CD4-positive, CD25-positive, alpha-beta regulatory T cell (primary cell): ENCODE measurements around the gene ENTPD2. TPM values are rescaled to one million over a fixed set of nuclear protein-coding genes. Genes with fewer than 3 reads are reported as not detected.

Experiments used
- ATAC-seq, 2 donors: fragments of 150-1000 bp; cut with Tn5 transposase; one replicate each; pipeline ENCODE4 v1.10.0; 2021; ENCODE audit warnings: low read depth in 2 of 2, moderate number of reproducible peaks in 2 of 2, moderate library complexity in 1 of 2
- DNase-seq, 3 donors: peaks; one replicate each; pipeline versions ENCODE4 v3.0.0 to v3.0.0-alpha.2; 2012 to 2022; ENCODE audit warnings: mixed read lengths in 1 of 3
- H3K27ac ChIP-seq: one replicate; pipeline ENCODE4 v1.7.0; 2013; ENCODE audit warnings: mild to moderate bottlenecking, low read length; ENCODE audit not compliant: insufficient read depth, poor library complexity, severe bottlenecking
- H3K27me3 ChIP-seq: one replicate; pipeline ENCODE4 v1.7.0; 2013; ENCODE audit warnings: low read length; ENCODE audit not compliant: control insufficient read depth, insufficient read depth
- H3K36me3 ChIP-seq: one replicate; pipeline ENCODE4 v1.7.0; 2013; ENCODE audit warnings: mild to moderate bottlenecking, low read length, moderate library complexity; ENCODE audit not compliant: control insufficient read depth, insufficient read depth
- H3K4me1 ChIP-seq: 2 replicates; pipeline ENCODE4 v1.7.0; 2013; ENCODE audit warnings: mild to moderate bottlenecking, low read length; ENCODE audit not compliant: insufficient read depth, control insufficient read depth, poor library complexity, severe bottlenecking
- H3K4me3 ChIP-seq: one replicate; pipeline ENCODE4 v1.7.0; 2013; ENCODE audit warnings: low read depth, mild to moderate bottlenecking, low read length, moderate library complexity
- H3K9me3 ChIP-seq, 2 experiments: 1 replicate in 1 of 2; 2 replicates in 1 of 2; pipeline ENCODE4 v1.7.0; 2013; ENCODE audit warnings: low read length in 2 of 2, mild to moderate bottlenecking in 1 of 2, moderate library complexity in 1 of 2; ENCODE audit not compliant: control insufficient read depth in 2 of 2
- H3K27ac Mint-ChIP-seq, 3 donors: one replicate each; pipeline ENCODE4 v1.8.0; 2020 to 2022; ENCODE audit warnings: mild to moderate bottlenecking in 3 of 3, mixed read lengths in 3 of 3, moderate library complexity in 2 of 3
- H3K27me3 Mint-ChIP-seq: one replicate; pipeline ENCODE4 v1.8.0; 2022; ENCODE audit warnings: mild to moderate bottlenecking, mixed read lengths
- H3K36me3 Mint-ChIP-seq: one replicate; pipeline ENCODE4 v1.8.0; 2020; ENCODE audit warnings: mixed read lengths
- H3K4me1 Mint-ChIP-seq, 4 donors: one replicate each; pipeline ENCODE4 v1.8.0; 2020 to 2022; ENCODE audit warnings: mixed read lengths in 4 of 4, mild to moderate bottlenecking in 1 of 4
- H3K4me3 Mint-ChIP-seq, 4 donors: one replicate each; pipeline ENCODE4 v1.8.0; 2020 to 2022; ENCODE audit warnings: mild to moderate bottlenecking in 4 of 4, mixed read lengths in 4 of 4, moderate library complexity in 3 of 4
- H3K9me3 Mint-ChIP-seq, 7 donors: one replicate each; pipeline ENCODE4 v1.8.0; 2020 to 2022; ENCODE audit warnings: mixed read lengths in 7 of 7, mild to moderate bottlenecking in 3 of 7, moderate library complexity in 2 of 7
- polyA plus RNA-seq, 4 donors: library from polyadenylated mRNA; unstranded; fragments of 300-500 nt; fragmentation: Illumina TruSeq; gene quantifications; one replicate each; pipeline ENCODE4 v1.2.3, GENCODE V29; 2021
- total RNA-seq: library from RNA; stranded (reverse); gene quantifications from one replicate; pipeline ENCODE4 v1.2.3, GENCODE V29; 2022

Gene ENTPD2
- total and polyA plus RNA-seq, 5 donors from 2014 or later = not detected

DNA sequence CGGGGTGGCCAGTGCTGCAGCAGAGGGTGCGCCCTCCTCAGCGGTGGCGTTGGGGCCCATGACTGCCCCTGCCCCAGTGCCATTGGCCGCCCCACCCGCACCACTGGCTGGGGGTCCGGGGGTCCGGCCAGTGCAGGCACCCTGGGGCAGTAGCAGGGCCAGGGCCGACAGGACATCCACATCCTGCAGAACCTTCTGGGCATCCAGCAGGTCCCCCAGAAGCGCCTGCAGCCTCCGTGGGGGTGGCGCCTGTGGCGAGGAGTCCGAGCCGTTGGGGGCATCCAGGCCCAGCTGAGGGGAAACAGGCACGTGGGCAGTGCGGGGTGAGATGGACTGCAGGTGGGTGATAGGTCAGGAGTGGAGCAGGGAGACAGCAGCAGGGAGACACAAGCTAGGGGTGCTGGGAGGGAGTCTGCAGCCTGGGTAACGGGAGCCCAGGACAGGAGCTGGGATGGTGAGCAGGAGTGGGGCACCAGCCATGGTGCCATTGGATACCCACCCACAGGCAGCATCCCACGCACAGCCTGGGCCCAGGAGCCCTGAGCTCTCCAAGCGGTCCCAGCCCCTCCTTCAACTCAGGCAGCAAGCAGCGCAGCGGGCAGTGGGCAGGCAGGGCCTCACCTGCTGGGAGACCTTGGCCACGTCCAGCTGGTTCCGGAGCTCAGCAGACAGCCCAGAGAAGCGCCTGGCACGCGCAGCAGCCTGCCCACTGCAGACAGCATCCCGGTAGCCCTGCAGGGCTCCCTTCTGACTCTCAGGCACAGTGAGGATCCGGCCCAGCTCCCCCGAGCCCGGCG lies 32.9 kb downstream of the ENTPD2 start:
- Histone ChIP-seq H3K9me3 (no peaks in the 10 kb centered on the region), H3K4me1 (peaks cover 3% of the 10 kb centered on the region), H3K36me3 (peaks cover 3% of the 10 kb centered on the region), H3K27me3 (no peaks in the 10 kb centered on the region), H3K27ac (no peak overlapping the region), H3K4me3 (no peak overlapping the region)
- no peak overlapping the region for H3K27ac Mint-ChIP-seq
- peaks cover 0 to 9% (median 0%) of the 10 kb centered on the region in 4 donors for H3K4me1 Mint-ChIP-seq
- DNase-seq (no peak), ATAC-seq (no peak)
- peaks cover 4% of the 10 kb centered on the region for H3K36me3 Mint-ChIP-seq
- peaks cover 0 to 2% (median 0%) of the 10 kb centered on the region in 7 donors for H3K9me3 Mint-ChIP-seq
- H3K27me3 Mint-ChIP-seq = no peaks in the 10 kb centered on the region
- no peak overlapping the region for H3K4me3 Mint-ChIP-seq

DNA sequence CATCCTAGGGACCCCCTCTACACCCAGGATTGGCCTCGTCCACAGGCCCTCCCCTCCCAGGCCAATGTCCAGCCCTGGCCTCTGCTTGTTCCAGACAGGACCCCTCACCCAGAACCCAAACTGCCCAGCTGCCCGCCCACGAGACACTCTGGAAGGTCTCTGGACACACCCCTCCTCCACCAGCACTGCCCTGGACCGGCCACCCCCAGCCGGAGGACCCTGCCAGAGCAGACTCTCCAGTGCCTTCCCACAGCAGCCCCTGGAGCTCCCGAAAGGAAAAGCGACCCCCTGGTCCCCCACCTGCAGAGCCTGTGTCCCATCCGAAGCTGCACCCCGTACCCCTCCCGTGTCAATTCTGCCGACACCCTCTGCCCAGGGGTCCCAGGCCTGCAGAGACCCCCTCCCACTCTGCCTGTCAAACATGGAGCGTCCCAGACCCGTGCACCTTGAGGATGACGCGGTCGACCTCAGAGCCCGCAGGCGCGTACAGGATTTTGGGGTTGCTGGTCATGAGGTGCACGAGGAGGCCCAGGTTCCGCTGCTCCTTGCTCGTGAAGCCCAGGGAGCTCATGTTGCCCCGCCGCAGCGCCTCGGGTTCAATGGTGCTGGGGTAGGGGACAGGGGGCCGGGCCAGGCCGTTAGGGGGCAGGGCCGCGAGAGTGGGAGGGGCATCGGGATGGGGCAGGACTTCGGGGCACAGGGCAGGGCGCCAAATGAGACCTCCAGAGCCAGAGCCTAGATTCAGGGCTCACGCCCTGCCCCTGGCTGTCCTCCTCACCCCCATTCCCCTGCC lies 33.8 kb downstream of the ENTPD2 start:
- Histone ChIP-seq H3K9me3 (no peaks in the 10 kb centered on the region), H3K27me3 (no peaks in the 10 kb centered on the region), H3K36me3 (peaks cover 8% of the 10 kb centered on the region), H3K4me1 (no peaks in the 10 kb centered on the region), H3K4me3 (no peak overlapping the region), H3K27ac (no peak overlapping the region)
- H3K27me3 Mint-ChIP-seq = no peaks in the 10 kb centered on the region
- DNase-seq = no peak
- ATAC-seq = no peak
- peak overlapping the region in 1 of 3 donors; percentile 36 for H3K27ac Mint-ChIP-seq
- H3K9me3 Mint-ChIP-seq = peaks cover 0 to 2% (median 0%) of the 10 kb centered on the region in 7 donors
- peaks cover 0 to 9% (median 0%) of the 10 kb centered on the region in 4 donors for H3K4me1 Mint-ChIP-seq
- peaks cover 4% of the 10 kb centered on the region for H3K36me3 Mint-ChIP-seq
- H3K4me3 Mint-ChIP-seq = no peak overlapping the region

DNA sequence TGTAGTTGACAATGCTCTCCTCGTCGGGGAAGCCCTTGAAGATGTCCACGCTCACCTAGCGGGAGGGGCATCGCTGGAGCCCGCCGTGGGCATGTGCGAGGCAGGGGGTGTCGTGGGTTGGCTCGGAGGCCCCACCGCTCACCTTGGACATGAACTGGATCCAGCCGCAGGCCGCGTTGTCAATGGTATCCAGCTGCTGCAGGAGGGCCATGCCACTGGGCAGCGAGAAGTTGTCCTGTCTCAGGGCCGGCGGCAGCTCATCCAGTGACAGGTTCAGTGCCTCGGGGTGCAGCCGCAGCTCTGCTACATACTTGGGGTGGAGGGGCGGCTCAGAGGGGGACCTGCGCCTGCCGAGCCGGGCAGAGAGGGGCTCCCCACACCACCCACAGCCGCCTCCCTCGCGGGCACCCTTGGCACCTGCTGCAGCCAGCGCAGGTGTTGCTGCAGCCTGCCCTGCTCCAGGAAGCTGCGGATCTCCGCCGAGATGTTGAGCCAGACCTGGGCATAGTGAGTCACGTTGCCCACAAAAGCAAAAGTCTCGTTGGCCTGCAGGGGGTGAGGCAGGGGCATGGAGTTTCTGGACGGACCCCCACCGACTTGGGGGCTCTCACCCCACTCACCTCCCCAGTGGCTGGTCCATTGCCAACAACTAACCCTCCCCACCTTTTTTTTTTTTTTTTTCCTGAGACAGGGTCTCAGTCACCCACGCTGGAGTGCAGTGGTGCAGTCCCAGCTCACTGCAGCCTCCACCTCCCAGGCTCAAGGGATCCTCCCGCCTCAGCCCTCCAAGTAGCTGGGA lies 34.9 kb downstream of the ENTPD2 start:
- no peaks in the 10 kb centered on the region for H3K9me3 ChIP-seq
- H3K36me3 Mint-ChIP-seq = peaks cover 4% of the 10 kb centered on the region
- H3K27me3 ChIP-seq = no peaks in the 10 kb centered on the region
- no peaks in the 10 kb centered on the region for H3K4me1 ChIP-seq
- no peak overlapping the region for H3K27ac Mint-ChIP-seq
- peaks cover 0 to 2% (median 0%) of the 10 kb centered on the region in 7 donors for H3K9me3 Mint-ChIP-seq
- no peak overlapping the region for H3K27ac ChIP-seq
- H3K4me3 Mint-ChIP-seq = no peak overlapping the region
- DNase-seq (no peak), ATAC-seq (no peak)
- peaks cover 8% of the 10 kb centered on the region for H3K36me3 ChIP-seq
- H3K4me1 Mint-ChIP-seq = peaks cover 0 to 7% (median 0%) of the 10 kb centered on the region in 4 donors
- H3K4me3 ChIP-seq = no peak overlapping the region
- no peaks in the 10 kb centered on the region for H3K27me3 Mint-ChIP-seq

DNA sequence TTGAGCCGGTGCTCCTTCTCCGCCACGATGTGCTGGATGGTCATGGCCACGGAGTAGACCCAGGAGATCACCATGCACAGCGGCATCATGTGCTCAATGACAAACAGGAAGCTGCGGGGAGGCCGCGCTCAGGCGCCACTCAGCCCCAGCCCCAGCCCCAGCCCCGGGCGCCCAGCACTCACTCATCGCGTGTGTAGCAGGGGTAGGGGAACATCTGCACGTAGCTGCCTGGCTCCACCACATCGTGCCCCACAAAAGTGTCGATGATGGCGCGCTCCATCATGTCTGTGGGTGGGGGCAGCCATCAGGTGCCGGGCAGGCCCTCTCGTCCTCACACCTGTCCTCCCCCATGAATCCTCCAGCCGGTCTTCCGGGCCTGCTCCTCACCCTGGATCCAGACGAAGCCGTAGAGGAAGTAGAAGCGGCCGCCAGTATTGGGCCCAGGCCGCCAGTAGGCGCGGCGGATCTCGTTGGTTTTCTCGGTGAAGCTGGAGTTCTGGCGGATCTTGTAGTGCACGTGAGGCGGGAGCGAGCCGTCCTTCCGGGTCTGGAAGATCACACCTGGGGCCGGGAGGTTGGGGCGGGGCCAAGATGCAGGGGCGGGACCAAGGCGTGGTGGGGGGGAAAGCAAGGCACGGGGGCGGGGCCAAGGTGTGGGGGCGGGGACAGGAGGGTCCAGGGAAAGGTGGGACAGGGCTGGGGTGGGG lies 35.9 kb downstream of the ENTPD2 start:
- no peaks in the 10 kb centered on the region for H3K27me3 Mint-ChIP-seq
- Histone ChIP-seq H3K4me3 (no peak overlapping the region), H3K36me3 (peaks cover 11% of the 10 kb centered on the region), H3K27me3 (no peaks in the 10 kb centered on the region), H3K4me1 (no peaks in the 10 kb centered on the region), H3K27ac (no peak overlapping the region), H3K9me3 (no peaks in the 10 kb centered on the region)
- ATAC-seq (no peak), DNase-seq (no peak)
- H3K36me3 Mint-ChIP-seq = peaks cover 4% of the 10 kb centered on the region
- H3K9me3 Mint-ChIP-seq = peaks cover 0 to 2% (median 0%) of the 10 kb centered on the region in 7 donors
- no peak overlapping the region for H3K27ac Mint-ChIP-seq
- H3K4me1 Mint-ChIP-seq = peaks cover 0 to 7% (median 0%) of the 10 kb centered on the region in 4 donors
- H3K4me3 Mint-ChIP-seq = no peak overlapping the region

DNA sequence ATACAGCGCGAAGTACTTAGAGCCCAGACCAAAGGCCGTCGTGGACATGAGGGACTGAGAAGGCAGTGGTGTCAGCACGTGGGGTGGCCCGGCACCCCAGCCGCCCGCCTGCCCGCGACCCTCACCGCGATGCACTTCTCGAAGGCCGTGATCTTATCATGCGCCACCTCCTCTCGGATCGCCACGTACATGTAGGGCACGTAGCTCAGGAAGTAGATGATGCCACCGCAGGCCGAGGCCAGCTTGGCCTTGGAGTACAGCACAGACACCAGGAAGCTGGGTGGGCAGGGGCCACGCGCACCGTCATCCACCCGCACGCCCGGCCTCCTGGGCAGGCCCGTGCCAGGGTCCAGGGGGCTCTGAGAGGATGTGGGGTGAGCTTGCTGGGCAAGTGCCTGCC lies 36.8 kb downstream of the ENTPD2 start:
- peaks cover 11% of the 10 kb centered on the region for H3K36me3 ChIP-seq
- Mint-ChIP-seq H3K36me3 (peaks cover 4% of the 10 kb centered on the region), H3K4me3 (peak overlapping the region in 1 of 4 donors; percentile 4), H3K27me3 (no peaks in the 10 kb centered on the region), H3K9me3 (peaks cover 0 to 2% (median 0%) of the 10 kb centered on the region in 7 donors), H3K27ac (no peak overlapping the region), H3K4me1 (peaks cover 0 to 6% (median 0%) of the 10 kb centered on the region in 4 donors)
- no peak for ATAC-seq
- no peaks in the 10 kb centered on the region for H3K4me1 ChIP-seq
- H3K27me3 ChIP-seq = no peaks in the 10 kb centered on the region
- DNase-seq = no peak
- no peak overlapping the region for H3K27ac ChIP-seq
- no peak overlapping the region for H3K4me3 ChIP-seq
- no peaks in the 10 kb centered on the region for H3K9me3 ChIP-seq

- Histone ChIP-seq H3K9me3 (no peaks in the 10 kb centered on the region), H3K27ac (no peak overlapping the region), H3K27me3 (no peaks in the 10 kb centered on the region), H3K4me3 (no peak overlapping the region), H3K36me3 (peaks cover 11% of the 10 kb centered on the region), H3K4me1 (no peaks in the 10 kb centered on the region)
- DNase-seq = no peak
- Mint-ChIP-seq H3K4me3 (no peak overlapping the region), H3K9me3 (peaks cover 0 to 2% (median 0%) of the 10 kb centered on the region in 7 donors), H3K36me3 (peaks cover 4% of the 10 kb centered on the region), H3K27me3 (no peaks in the 10 kb centered on the region), H3K27ac (no peak overlapping the region), H3K4me1 (peaks cover 0 to 5% (median 0%) of the 10 kb centered on the region in 4 donors)
- no peak for ATAC-seq
Measured at GRCh38 chr9:137016436-137016835, 37.4 kb downstream of the ENTPD2 start.

GRCh38 chr9:137015976-137016375 lies 37.9 kb downstream of the ENTPD2 start:
- peaks cover 4% of the 10 kb centered on the region for H3K36me3 Mint-ChIP-seq
- no peaks in the 10 kb centered on the region for H3K27me3 ChIP-seq
- no peak for ATAC-seq

More at GRCh38 chr9:137015976-137016375, 37.9 kb downstream of the ENTPD2 start:
- H3K4me1 Mint-ChIP-seq = peaks cover 0 to 5% (median 0%) of the 10 kb centered on the region in 4 donors
- Histone ChIP-seq H3K4me1 (no peaks in the 10 kb centered on the region), H3K9me3 (no peaks in the 10 kb centered on the region), H3K4me3 (no peak overlapping the region), H3K27ac (no peak overlapping the region), H3K36me3 (peaks cover 11% of the 10 kb centered on the region)
- no peak overlapping the region for H3K4me3 Mint-ChIP-seq
- no peak for DNase-seq
- H3K9me3 Mint-ChIP-seq = peaks cover 0 to 2% (median 0%) of the 10 kb centered on the region in 7 donors
- H3K27ac Mint-ChIP-seq = no peak overlapping the region
- H3K27me3 Mint-ChIP-seq = no peaks in the 10 kb centered on the region
